LNCAP (cell line): Measurements from ENCODE around the gene TNC.

ENCODE experiments used
- TF ChIP-seq, protein P1 (sequence below): fragments of 450-650 bp; IDR thresholded peaks from 2 replicates; pipeline ENCODE4 v1.5.1; 2017; ENCODE audit warnings: mild to moderate bottlenecking

Gene TNC

DNA sequence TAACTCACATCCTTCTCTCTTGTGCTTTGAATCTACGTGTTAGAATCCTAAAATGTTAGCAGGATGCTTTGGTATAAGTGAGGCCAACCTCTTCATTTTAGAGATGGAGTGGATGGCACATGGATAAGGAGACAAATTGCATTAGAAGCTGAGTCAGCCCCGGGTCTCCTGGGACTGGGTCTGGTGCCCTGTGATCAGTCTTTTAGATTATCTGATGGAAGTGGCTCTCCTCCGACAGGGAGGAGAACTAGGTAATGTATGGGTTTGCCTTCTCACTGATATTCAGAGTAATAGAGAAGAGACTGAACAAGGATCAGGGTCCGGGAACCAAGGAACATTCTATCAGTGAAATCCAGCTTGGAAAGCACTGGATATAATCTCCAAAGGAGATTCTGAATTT is 112.6 kb downstream of the TNC start:
- TF ChIP-seq, protein P1, sequence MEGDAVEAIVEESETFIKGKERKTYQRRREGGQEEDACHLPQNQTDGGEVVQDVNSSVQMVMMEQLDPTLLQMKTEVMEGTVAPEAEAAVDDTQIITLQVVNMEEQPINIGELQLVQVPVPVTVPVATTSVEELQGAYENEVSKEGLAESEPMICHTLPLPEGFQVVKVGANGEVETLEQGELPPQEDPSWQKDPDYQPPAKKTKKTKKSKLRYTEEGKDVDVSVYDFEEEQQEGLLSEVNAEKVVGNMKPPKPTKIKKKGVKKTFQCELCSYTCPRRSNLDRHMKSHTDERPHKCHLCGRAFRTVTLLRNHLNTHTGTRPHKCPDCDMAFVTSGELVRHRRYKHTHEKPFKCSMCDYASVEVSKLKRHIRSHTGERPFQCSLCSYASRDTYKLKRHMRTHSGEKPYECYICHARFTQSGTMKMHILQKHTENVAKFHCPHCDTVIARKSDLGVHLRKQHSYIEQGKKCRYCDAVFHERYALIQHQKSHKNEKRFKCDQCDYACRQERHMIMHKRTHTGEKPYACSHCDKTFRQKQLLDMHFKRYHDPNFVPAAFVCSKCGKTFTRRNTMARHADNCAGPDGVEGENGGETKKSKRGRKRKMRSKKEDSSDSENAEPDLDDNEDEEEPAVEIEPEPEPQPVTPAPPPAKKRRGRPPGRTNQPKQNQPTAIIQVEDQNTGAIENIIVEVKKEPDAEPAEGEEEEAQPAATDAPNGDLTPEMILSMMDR = no peak

DNA sequence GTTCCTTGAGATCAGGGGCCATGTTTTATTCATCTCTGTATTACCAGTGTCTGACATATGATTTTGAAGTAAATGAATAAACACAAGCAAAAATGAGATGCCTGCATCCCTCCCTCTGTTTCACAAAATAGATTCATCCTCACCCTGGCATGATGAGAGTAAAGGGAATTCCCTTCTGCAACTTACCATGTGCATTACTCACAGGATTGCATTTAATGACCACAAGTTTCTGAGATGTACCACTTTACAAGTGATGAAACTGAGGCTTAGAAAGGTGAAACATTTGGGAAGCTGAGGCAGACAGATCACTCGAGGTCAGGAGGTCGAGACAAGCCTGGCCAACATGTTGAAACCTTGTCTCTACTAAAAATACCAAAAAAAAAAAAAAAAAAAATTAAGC is 113.4 kb downstream of the TNC start:
- TF ChIP-seq, protein P1 = no peak

DNA sequence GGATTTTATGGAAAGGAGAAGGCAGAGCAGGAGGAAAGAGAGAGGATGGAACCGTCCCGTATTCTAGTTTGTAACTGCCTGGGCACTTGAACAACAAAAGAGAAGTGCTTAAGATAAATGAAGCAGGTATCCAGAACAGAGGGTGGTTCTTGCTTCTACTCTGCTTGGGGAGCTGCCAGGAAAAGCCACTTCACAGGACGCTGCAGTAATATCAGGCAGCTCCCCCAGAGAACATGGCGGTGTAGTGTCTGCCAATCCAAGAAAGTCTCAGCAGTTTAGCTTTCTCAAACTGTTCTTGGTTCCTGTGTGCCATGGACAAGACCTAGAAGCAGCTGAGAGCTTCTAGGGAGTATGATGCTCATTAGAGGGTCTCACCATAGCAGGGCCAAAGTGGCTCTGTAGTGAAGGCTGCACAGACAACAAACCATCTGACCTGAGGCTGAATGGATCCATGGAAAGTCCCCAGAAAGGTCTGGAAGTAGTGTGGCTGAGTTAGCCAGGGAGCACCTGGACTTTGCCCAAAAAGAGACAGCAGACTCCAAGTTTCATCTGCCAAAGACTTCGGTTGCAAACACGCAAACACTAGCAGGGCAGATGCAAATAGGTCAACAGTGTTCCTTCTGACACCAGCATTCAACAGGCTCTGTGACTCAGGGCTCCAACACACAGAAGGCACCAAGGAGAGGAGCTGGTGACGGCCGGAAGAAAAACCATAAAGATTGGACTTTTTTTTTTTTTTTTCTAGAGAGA is 115.4 kb downstream of the TNC start:
- TF ChIP-seq, protein P1 = no peak

DNA sequence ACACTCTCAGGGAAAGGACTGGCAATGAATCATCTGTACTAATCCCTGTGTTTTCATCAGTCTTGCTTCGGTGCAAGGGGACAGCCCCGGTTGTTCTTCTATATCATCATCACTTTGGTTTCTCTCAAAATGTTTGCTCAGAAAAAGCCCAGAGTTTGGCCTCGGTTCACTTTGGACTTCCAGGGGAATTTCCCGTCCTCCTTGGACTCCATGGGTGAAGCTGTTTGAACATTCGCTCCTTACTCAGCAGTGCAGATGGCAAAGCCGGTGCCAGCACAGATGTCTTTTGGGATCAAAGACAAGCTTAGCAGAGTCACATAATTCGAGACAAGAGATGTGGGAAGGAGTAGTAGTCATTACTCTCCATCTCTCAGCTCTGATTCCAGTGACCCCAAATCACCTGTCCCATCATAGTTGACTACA is 117.7 kb downstream of the TNC start:
- TF ChIP-seq, protein P1 = no peak

DNA sequence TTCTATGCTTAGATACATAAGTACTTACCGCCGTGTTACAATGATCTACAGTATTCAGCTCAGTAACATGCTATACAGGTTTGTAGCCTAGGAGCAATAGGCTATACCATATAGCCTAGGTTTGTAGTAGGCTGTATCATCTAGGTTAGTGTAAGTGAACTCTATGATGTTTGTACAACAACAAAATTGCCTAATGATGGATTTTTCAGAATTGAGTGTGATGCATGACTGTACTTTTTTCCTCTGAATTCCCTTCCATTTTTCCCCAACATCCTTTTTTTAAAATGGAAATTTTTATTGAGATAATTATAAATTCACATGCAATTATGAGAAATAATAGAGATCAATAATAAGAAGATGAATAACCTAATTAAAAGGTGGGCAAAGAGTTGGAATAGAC is 119.6 kb downstream of the TNC start:
- TF ChIP-seq, protein P1 = no peak

DNA sequence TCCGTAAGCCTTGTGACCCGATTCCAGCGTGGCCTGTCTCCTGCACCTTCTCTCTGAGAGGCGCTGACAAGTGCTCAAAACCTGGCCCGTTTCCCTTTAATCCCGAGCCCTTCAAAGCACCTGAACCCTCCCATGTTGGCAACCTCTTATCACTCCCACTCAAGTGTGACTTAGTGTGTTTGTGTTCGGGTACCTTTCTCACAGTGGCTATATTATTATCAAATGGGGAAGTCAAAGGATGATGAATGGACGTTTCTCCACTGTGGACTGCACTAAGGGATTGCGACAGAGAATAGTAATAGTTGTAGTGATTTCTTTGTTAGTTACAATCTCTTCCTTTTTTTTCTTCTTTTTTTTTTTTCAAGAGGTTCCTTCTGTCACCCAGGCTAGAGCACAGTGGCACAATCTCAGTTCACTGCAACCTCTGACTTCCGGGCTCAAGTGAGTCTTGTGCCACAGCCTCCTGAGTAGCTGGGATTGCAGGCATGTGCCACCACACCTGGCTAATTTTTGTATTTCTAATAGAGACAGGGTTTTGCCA is 122.2 kb downstream of the TNC start:
- TF ChIP-seq, protein P1 = no peak

DNA sequence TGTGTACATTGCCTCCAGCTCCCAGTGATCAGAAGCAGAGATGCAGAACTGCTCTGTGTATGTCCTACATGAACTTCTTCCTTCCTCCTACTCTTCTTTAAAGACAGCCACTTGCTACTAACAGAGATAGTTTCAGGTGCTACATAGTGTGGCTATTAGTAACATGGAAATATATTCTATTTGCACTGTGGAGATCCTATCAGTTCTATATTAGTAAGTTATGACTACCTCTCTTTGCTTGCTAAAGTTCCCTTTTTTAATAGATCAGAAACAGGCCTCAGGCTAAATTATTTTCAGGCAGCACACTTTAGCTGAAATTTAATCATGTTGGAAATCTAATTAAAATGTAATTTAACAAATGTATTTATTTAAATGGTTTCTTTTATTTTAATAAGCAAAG is 123.2 kb downstream of the TNC start:
- TF ChIP-seq, protein P1 = no peak
